Activated CD4-positive, CD25-positive, alpha-beta regulatory T cell (primary cell): ENCODE measurements around the gene PTF1A.

ENCODE experiments used
- DNase-seq, 4 experiments: peaks; one replicate each; lab custom pipeline; 2025; lab: John Stamatoyannopoulos, UW

Gene PTF1A

GRCh38 chr10:23191764-23192711 is at the start of gene PTF1A:
Gene PTF1A, plus strand, starts transcription at chr10:23192312. Its CDS starts 219 bp downstream, at chr10:23192531.
- no peak for DNase-seq

- no peak for DNase-seq
Observed at GRCh38 chr10:23146258-23146657, 45.9 kb upstream of the PTF1A start.

GRCh38 chr10:23147035-23147434 is 45.1 kb upstream of the PTF1A start:
- no peak for DNase-seq

GRCh38 chr10:23148214-23148613 is 43.9 kb upstream of the PTF1A start:
- no peak for DNase-seq

- DNase-seq = no peak
Observed at GRCh38 chr10:23150091-23150490, 42.0 kb upstream of the PTF1A start.

- no peak for DNase-seq
Observed at GRCh38 chr10:23150610-23151009, 41.5 kb upstream of the PTF1A start.

- no peak for DNase-seq
Observed at GRCh38 chr10:23151071-23151470, 41.0 kb upstream of the PTF1A start.

- DNase-seq = no peak
Observed at GRCh38 chr10:23155169-23155568, 36.9 kb upstream of the PTF1A start.

GRCh38 chr10:23156447-23157150 is 35.5 kb upstream of the PTF1A start:
- no peak for DNase-seq

- no peak for DNase-seq
Observed at GRCh38 chr10:23157239-23157681, 34.9 kb upstream of the PTF1A start.

GRCh38 chr10:23157691-23158369 is 34.3 kb upstream of the PTF1A start:
- no peak for DNase-seq

GRCh38 chr10:23158370-23158769 is 33.7 kb upstream of the PTF1A start:
- no peak for DNase-seq

GRCh38 chr10:23171232-23171876 is 20.8 kb upstream of the PTF1A start:
- DNase-seq = no peak

GRCh38 chr10:23172429-23173213 is 19.5 kb upstream of the PTF1A start:
- no peak for DNase-seq

- no peak for DNase-seq
Observed at GRCh38 chr10:23173214-23174073, 18.7 kb upstream of the PTF1A start.

- no peak for DNase-seq
Observed at GRCh38 chr10:23174074-23174976, 17.8 kb upstream of the PTF1A start.

- DNase-seq = no peak
Observed at GRCh38 chr10:23174977-23175512, 17.1 kb upstream of the PTF1A start.

- DNase-seq = no peak
Observed at GRCh38 chr10:23186178-23186577, 5.9 kb upstream of the PTF1A start.

- no peak for DNase-seq
Observed at GRCh38 chr10:23186697-23187096, 5.4 kb upstream of the PTF1A start.
